ENCODE results near the gene TACO1. TPM values are rescaled to one million over a fixed set of nuclear protein-coding genes. Genes with fewer than 3 reads are reported as not detected.

TACO1 gene
- total and polyA plus RNA-seq, 9 of the 15 experiments (the other 6 are each of a cell fraction or from before 2014, with no cell fraction given) = 10.3 to 41.6 (median 30.9) TPM

- TF ChIP-seq ZNF655 (CRISPR knock-in tag; IDR thresholded peaks at IDR 0.05) = 0 out of 2 replicates have a peak, but pooled peaks have one; percentile 51
- TF ChIP-seq HDAC2 (IDR thresholded peaks at IDR 0.05) = peak; percentile 39; the same call in 1 of the 2 replicates
- TF ChIP-seq ZBTB33 (CRISPR knock-in tag; IDR thresholded peaks at IDR 0.05) = 0 out of 2 replicates have a peak, but pooled peaks have one; percentile 3
- TF ChIP-seq HNRNPLL (IDR thresholded peaks at IDR 0.05; ENCODE audit: low read depth, low read length, poor library complexity, severe bottlenecking) = peak; percentile 89
- TF ChIP-seq PCBP1 (IDR thresholded peaks at IDR 0.05; ENCODE audit: low read depth, low read length, poor library complexity, severe bottlenecking) = no peak
- peak in 1 of 2 experiments; percentile 88; a peak in 2 of 4 replicates for TF ChIP-seq ZNF639 (CRISPR knock-in tag; conservative IDR thresholded peaks at IDR 0.05 in 1 of 2, IDR thresholded peaks at IDR 0.05 in 1 of 2)
- peak; percentile 80 to 94 for TF ChIP-seq MAZ (CRISPR knock-in tag; conservative IDR thresholded peaks at IDR 0.05 in 1 of 2, IDR thresholded peaks at IDR 0.05 in 1 of 2)
- TF ChIP-seq HDAC1 (IDR thresholded peaks at IDR 0.05) = peak in 1 of 2 experiments; percentile 76; a peak in 2 of 4 replicates
- peak; percentile 92 for TF ChIP-seq TBP (optimal IDR thresholded peaks at IDR 0.05; ENCODE audit: low read depth, low read length)
- TF ChIP-seq BHLHE40 (IDR thresholded peaks at IDR 0.05; ENCODE audit: low read length) = peak; percentile 45; the same call in 1 of the 2 replicates
- peak; percentile 86 for TF ChIP-seq TCF7 (IDR thresholded peaks at IDR 0.05; ENCODE audit: borderline replicate concordance)
- TF ChIP-seq RB1 (IDR thresholded peaks at IDR 0.05; ENCODE audit: low read depth) = peak; percentile 93
- 0 out of 2 replicates have a peak, but pooled peaks have one; percentile 13 for TF ChIP-seq GATAD2A (IDR thresholded peaks at IDR 0.05)
- TF ChIP-seq ESRRA (IDR thresholded peaks at IDR 0.05; ENCODE audit: borderline replicate concordance, low read depth) = peak; percentile 96
- TF ChIP-seq PRDM10 (IDR thresholded peaks at IDR 0.05; ENCODE audit: partially characterized antibody) = peak; percentile 55
- TF ChIP-seq WHSC1 (IDR thresholded peaks at IDR 0.05; ENCODE audit: low read length) = no peak
These were observed at the start of gene TACO1 (continued) for GRCh38 chr17:63600569-63601438.

All from K562 (cell line).